ENCODE results near the gene FAR2.

The FAR2 gene

DNA sequence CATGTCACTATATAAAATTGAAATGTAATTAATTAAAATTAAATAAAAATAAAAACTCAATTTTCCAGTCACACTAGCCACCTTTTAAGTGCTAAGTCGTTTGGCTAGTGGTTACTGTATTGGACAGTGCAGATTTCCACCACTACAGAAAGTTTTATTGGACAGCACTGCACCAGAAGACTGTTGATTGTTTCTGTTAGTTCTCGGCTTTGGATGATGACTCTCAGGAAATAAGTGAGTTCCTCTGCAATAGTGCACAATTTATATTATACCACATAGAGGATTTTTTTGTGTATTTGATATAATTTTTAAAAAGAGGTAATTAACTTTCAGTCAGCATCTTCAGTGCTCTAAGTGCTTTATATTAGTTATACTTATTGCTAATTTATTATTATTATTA is 52.7 kb downstream of the FAR2 start:
- TF ChIP-seq, protein P1, sequence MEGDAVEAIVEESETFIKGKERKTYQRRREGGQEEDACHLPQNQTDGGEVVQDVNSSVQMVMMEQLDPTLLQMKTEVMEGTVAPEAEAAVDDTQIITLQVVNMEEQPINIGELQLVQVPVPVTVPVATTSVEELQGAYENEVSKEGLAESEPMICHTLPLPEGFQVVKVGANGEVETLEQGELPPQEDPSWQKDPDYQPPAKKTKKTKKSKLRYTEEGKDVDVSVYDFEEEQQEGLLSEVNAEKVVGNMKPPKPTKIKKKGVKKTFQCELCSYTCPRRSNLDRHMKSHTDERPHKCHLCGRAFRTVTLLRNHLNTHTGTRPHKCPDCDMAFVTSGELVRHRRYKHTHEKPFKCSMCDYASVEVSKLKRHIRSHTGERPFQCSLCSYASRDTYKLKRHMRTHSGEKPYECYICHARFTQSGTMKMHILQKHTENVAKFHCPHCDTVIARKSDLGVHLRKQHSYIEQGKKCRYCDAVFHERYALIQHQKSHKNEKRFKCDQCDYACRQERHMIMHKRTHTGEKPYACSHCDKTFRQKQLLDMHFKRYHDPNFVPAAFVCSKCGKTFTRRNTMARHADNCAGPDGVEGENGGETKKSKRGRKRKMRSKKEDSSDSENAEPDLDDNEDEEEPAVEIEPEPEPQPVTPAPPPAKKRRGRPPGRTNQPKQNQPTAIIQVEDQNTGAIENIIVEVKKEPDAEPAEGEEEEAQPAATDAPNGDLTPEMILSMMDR (IDR thresholded peaks at IDR 0.05; ENCODE audit: insufficient read depth, low read length, poor library complexity, severe bottlenecking), result no peak
- TF ChIP-seq EZH2phosphoT487 (conservative IDR thresholded peaks at IDR 0.05; ENCODE audit: low read length), result no peak
- no peak overlapping the region for H3K4me3 ChIP-seq (ENCODE audit: insufficient read depth, low read length, poor library complexity, severe bottlenecking)

DNA sequence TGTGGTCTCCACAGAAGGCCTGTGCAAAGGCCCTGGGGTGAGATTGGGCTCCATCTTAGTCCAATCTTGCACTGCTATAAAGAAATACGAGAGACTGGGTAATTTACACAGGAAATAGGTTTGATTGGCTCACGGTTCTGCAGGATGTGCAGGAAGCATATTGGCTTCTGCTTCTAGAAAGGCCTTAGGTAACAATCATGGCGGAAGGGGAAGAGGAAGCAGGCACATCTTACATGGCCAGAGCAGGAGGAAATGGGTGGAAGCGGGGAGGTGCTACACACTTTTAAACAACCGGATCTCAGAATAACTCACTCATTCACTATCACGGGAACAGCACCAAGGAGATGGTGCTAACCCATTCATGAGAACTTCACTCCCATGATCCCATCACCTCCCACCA is 55.4 kb downstream of the FAR2 start:
- H3K9me3 ChIP-seq (ENCODE audit: insufficient read depth, low read length), result no peaks in the 10 kb centered on the region
- no peaks in the 10 kb centered on the region for H4K20me1 ChIP-seq (ENCODE audit: low read depth, low read length)
- H3K79me2 ChIP-seq (ENCODE audit: insufficient read depth, low read length), result no peaks in the 10 kb centered on the region
- no peaks in the 10 kb centered on the region for H3K9me2 ChIP-seq (replicated peaks; ENCODE audit: insufficient read depth, low read length)
- no peak overlapping the region for H3K4me3 ChIP-seq (ENCODE audit: insufficient read depth, low read length, poor library complexity, severe bottlenecking)
- H3K27me3 ChIP-seq (ENCODE audit: low read length), result no peaks in the 10 kb centered on the region
- no peak overlapping the region for H3K9ac ChIP-seq (ENCODE audit: low read length)
- H3K4me2 ChIP-seq (ENCODE audit: low read depth, low read length, poor library complexity, severe bottlenecking), result no peak overlapping the region
- H2AFZ ChIP-seq (ENCODE audit: low read depth, low read length, severe bottlenecking), result no peak overlapping the region
- no peak for TF ChIP-seq EZH2phosphoT487 (conservative IDR thresholded peaks at IDR 0.05; ENCODE audit: low read length)
- TF ChIP-seq, protein P1 (IDR thresholded peaks at IDR 0.05; ENCODE audit: insufficient read depth, low read length, poor library complexity, severe bottlenecking), result no peak
- H3K36me3 ChIP-seq (ENCODE audit: low read length), result no peaks in the 10 kb centered on the region
- no peaks in the 10 kb centered on the region for H3F3A ChIP-seq (ENCODE audit: insufficient read depth)
- H3K27ac ChIP-seq (ENCODE audit: low read depth, low read length), result no peak overlapping the region

More for the DNA sequence above, 52.7 kb downstream of the FAR2 start:
- Histone ChIP-seq H4K20me1 (ENCODE audit: low read depth, low read length) (no peaks in the 10 kb centered on the region), H3K9me2 (replicated peaks; ENCODE audit: insufficient read depth, low read length) (no peaks in the 10 kb centered on the region), H3K9me3 (ENCODE audit: insufficient read depth, low read length) (no peaks in the 10 kb centered on the region), H3K79me2 (ENCODE audit: insufficient read depth, low read length) (no peaks in the 10 kb centered on the region), H3K36me3 (ENCODE audit: low read length) (no peaks in the 10 kb centered on the region), H3K9ac (ENCODE audit: low read length) (no peak overlapping the region), H3F3A (ENCODE audit: insufficient read depth) (no peaks in the 10 kb centered on the region), H3K27me3 (ENCODE audit: low read length) (no peaks in the 10 kb centered on the region), H3K4me2 (ENCODE audit: low read depth, low read length, poor library complexity, severe bottlenecking) (no peak overlapping the region), H2AFZ (ENCODE audit: low read depth, low read length, severe bottlenecking) (no peak overlapping the region), H3K27ac (ENCODE audit: low read depth, low read length) (no peak overlapping the region)

- H3F3A ChIP-seq (ENCODE audit: insufficient read depth), result no peaks in the 10 kb centered on the region
- TF ChIP-seq EZH2phosphoT487 (conservative IDR thresholded peaks at IDR 0.05; ENCODE audit: low read length), result no peak
- TF ChIP-seq, protein P1 (IDR thresholded peaks at IDR 0.05; ENCODE audit: insufficient read depth, low read length, poor library complexity, severe bottlenecking), result no peak
- no peak overlapping the region for H3K4me2 ChIP-seq (ENCODE audit: low read depth, low read length, poor library complexity, severe bottlenecking)
- H3K27me3 ChIP-seq (ENCODE audit: low read length), result no peaks in the 10 kb centered on the region
- no peak overlapping the region for H2AFZ ChIP-seq (ENCODE audit: low read depth, low read length, severe bottlenecking)
- H3K9me2 ChIP-seq (replicated peaks; ENCODE audit: insufficient read depth, low read length), result no peaks in the 10 kb centered on the region
- no peaks in the 10 kb centered on the region for H4K20me1 ChIP-seq (ENCODE audit: low read depth, low read length)
- H3K9ac ChIP-seq (ENCODE audit: low read length), result no peak overlapping the region
- no peak overlapping the region for H3K27ac ChIP-seq (ENCODE audit: low read depth, low read length)
- H3K9me3 ChIP-seq (ENCODE audit: insufficient read depth, low read length), result no peaks in the 10 kb centered on the region
- H3K79me2 ChIP-seq (ENCODE audit: insufficient read depth, low read length), result no peaks in the 10 kb centered on the region
- no peaks in the 10 kb centered on the region for H3K36me3 ChIP-seq (ENCODE audit: low read length)
- H3K4me3 ChIP-seq (ENCODE audit: insufficient read depth, low read length, poor library complexity, severe bottlenecking), result no peak overlapping the region
Measured at GRCh38 chr12:29207120-29207519, 58.0 kb downstream of the FAR2 start.

Measured in SU-DHL-6 (cell line).